CD4-positive, alpha-beta T cell treated with Interleukin-12 subunit alpha and Interleukin-12 subunit beta, for 1 hour (primary cell): Measurements from ENCODE around the gene TGFB1I1.
"Not testable (repeated sequence)": the region's sequence is repeated elsewhere in the genome, so short reads cannot be mapped to it uniquely, and the experiment has no call there.

ENCODE experiments used
- DNase-seq: peaks from one replicate; pipeline ENCODE4 v3.0.0-alpha.2; 2020

TGFB1I1 gene

DNA sequence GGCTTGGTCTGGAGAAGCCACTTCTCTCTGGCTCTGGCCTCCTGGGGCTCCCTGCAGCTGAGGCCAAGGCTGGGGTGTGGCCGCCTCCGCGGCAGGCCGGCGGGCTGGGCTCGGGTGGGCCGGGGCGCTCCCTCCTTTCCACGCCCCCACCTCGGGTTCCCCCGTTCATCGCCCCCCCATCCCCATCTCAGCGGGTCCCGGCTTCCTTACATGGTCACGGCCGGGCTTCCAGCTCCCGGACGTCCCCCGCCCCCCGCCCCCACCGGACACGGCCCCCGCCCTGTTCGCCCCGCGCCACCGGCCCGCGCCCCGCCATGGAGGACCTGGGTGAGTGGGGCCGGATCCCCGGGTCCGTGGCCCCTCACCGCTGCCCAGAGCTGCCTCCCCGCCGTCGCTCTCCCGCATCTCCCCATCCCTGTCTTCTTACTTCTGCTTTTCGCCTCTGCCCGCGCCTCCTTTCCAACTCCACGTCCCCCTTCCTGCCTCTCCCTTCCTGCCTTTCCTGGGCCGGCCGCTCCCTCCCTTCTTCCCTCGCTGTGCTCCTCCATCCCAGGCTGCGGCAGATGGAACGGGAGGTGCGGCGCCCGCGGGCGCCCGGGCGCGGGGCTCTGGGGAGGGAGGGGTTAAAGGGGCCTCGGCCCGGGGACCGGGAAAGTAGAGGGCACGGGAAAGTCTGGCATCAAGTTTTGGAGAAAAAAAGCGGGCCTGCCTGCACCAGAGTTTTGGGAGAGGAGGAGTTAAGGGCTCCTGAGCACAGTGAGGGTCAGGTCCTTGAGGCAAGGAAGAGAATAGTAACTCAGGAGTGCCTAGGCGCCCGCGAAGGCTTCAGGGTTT lies at the start of gene TGFB1I1:
TGFB1I1 (plus strand) TSS at position 278 of the 834 bp plus-strand sequence; CDS start at position 315, 37 bp downstream.
- DNase-seq = no peak

- DNase-seq = no peak
Measured at GRCh38 chr16:31423241-31423640, 48.7 kb upstream of the TGFB1I1 start.

- no peak for DNase-seq
Measured at GRCh38 chr16:31423801-31424200, 48.2 kb upstream of the TGFB1I1 start.

DNA sequence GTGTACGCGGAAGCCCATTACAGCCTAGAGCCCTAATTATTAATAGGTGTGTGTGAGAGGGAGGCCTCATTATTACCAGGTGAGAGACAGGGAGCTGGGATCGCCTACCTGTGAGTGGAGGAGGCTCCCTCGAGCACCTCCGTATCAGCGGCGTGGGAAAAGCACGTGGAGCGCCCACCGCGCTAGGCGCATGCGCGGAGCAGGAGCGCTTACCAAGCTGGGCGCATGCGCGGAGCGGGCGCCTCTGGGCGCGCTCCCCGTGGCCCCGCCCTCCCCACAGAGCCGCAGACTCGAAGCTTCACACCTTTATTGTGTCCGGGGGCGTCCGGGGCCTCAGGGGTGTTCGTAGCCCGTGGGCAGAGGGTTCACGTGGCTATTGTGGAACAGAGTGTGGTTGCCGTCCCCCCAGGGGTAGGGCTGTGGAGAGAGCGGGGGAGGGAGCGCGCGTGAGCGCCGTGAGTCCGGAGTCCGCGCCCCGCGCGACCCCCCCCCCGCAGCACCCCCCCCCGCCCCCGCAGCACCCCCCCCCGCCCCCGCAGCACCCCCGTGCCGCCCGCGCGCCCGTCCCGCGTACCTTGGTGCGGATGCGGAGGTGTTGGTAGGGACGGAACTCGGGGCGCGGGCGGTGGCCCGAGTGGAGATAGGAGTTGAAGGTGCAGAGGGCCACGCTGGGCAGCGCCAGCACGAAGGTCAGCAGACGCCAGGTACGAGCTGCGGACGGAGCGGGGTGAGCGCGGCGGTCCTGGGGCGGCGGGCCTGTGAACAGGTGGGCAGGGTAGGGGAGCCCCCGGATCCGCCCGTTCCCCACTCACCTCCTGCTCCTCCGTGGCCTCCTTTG lies 44.3 kb upstream of the TGFB1I1 start:
- peak; percentile 77 for DNase-seq

DNA sequence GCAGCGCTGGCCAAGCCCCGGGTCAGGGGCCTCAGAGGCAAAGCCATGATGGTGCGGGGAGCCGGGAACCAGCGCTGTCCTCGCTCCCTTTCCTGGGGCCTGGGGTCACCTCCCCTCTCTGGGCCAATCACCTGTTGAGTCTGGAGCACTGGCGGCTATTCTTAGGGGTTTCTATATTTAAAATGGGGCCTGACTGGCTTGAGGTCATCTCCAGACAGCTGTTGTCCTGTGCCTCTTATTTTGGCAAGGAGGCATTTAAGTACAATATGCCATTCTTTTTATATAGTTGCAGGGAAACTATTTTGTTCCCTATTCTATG lies 43.7 kb upstream of the TGFB1I1 start, which contains the start of gene COX6A2:
COX6A2 (minus strand) TSS at position 82 of the 319 bp plus-strand sequence; CDS start at position 47, 35 bp downstream.
- no peak for DNase-seq

DNA sequence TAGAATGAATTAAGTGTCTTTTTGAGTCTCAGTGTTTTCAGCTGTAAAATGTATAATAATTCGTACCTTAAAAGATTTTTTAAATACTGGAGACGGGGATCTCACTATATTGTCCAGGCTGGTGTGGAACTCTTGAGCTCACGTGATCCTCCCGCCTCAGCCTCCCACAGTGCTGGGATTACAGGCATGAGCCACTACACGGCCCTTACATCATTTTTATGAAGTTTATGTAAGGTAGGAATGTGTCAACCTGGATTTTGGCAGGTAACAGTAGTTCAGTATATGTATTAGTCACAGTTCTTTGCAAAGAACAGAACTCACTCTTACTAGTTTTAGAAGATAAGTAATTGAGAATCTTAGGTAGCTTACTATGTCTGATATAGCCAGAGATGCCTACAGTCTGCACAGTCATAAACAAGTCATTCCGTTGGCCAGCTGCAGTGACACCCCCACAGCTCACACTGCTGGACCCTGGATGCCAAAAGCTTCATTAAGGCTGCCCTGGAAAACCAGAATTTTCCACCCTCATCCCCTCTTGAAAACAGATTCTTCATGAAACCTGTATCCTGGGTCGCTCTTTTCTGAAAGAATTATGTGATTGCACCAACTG lies 43.2 kb upstream of the TGFB1I1 start:
- no peak for DNase-seq

DNA sequence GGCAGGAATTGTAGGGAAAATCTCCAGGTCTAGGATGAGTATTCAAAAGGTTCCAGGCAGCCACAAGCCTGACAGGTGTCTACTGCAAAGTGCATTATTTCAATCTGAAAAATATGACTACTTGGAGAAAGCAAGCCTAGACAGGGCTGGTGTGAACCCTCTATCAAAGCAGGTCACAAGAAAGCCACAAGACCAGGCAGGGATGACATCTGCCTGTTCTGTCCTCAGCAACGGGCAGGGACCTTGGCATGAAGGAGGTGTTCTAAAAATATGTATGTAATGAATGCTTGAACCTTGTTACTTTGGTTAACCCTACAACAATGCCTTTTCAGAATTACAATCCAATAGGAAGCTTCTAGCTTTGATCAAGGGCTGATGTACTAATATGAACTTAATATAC lies 42.6 kb upstream of the TGFB1I1 start:
- DNase-seq = no peak

GRCh38 chr16:31429796-31430195 lies 42.2 kb upstream of the TGFB1I1 start:
- no peak for DNase-seq

GRCh38 chr16:31430380-31431052 lies 41.4 kb upstream of the TGFB1I1 start:
- DNase-seq = no peak

DNA sequence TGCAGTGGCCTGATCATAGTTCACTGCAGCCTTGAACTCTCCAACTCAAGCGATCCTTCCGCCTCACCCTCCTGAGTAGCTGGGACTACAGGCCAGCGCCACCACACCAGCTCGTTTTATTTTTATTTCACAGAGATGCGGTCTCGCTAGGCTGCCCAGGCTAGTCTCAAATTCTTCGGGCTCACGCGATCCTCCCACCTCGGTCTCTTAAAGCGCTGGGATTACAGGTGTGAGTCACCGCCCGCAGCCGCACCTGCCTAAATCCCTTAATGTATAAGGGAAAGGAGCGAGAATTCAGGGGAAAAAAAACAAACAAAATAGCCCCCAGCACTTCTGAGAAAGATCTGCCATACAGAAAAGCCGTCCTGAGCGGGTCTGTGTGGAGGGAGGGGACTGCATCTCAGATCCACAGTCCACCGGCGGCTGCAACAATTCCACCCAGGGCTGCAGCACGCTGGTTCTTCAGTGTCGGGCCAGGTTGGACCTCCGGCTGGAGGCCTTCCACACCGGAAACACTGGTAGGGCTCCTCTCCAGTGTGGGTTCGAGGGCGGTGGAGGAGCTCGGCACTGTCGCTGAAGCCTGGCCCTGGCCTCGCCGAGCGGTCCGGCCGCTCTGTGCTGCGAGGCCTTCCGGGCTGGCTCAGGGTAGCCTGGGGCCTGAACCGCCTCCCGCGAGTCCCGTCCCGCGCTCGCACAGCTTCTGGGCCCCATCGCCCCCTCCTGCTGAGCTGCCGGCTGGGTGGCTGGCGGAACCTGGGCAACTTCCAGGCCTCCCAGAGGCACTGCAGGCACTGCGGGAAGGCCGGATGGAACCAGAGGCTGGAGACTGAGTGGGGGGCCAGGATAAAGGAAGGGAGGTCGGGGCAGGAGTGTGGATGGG lies 36.4 kb upstream of the TGFB1I1 start:
- no peak for DNase-seq

DNA sequence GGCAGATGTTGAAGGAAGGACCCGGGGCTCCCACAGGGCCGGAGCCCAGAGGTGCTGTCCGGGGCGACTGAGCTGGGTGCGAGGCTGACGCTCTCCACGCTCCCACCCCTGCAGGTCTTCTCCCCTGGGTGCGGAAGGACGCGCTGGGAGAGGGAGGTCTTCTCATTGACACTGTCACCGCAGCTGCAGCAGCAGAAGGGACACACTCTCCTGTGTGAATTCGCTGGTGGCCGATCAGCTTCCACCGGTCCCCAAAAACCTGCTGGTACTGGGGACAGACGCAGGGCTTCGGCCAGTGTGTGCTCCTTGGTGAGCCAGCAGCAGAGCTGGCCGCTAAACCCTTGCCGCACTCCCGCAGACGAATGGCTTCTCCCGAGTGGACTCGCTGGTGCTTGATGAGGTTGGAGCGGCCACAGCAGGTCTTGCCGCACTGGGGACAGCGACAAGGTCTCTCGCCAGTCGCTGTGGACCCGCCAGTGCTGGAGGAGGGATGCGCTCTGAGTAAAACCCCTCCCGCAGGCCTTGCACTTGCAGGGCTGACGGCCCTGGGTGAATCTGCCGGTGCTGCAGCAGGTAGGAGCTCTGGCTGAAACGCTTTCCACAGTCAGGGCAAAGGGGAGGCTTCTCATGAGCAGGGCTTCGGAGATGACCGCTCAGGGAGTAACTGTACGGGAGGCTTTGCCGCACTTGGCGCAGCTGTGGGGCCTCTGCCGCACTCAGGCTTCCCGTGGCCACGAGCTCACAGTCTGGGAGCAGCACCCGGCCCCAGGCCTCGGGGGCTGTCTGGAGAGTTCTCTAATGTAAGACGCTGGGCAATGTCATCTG lies 35.5 kb upstream of the TGFB1I1 start:
- no peak for DNase-seq

GRCh38 chr16:31438414-31438813 lies 33.5 kb upstream of the TGFB1I1 start:
- DNase-seq = no peak

- not testable (repeated sequence) for DNase-seq
Measured at GRCh38 chr16:31439023-31439422, 32.9 kb upstream of the TGFB1I1 start.

DNA sequence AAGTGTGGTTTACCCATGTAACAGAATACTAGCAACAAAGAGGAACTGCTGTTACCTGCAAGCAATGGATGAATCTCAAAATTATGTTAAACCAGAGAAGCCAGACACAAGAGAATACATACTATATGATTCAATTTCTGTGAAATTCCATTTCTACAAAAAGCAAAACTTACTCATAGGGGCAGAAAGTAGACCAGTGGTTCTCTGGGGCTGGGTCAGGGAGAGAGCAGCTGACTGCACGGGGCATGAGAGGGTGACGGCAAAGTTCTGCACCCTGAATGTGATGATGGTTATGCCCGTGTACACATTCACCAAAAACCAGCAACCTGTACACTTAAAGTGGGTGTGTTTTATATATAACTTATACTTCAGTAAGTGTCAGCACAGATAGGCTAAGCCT lies 32.4 kb upstream of the TGFB1I1 start:
- DNase-seq = no peak

- no peak for DNase-seq
Measured at GRCh38 chr16:31440516-31441184, 31.3 kb upstream of the TGFB1I1 start.

GRCh38 chr16:31441956-31442355 lies 30.0 kb upstream of the TGFB1I1 start:
- no peak for DNase-seq

GRCh38 chr16:31445931-31446330 lies 26.0 kb upstream of the TGFB1I1 start:
- not testable (repeated sequence) for DNase-seq

GRCh38 chr16:31451201-31451600 lies 20.8 kb upstream of the TGFB1I1 start:
- no peak for DNase-seq

DNA sequence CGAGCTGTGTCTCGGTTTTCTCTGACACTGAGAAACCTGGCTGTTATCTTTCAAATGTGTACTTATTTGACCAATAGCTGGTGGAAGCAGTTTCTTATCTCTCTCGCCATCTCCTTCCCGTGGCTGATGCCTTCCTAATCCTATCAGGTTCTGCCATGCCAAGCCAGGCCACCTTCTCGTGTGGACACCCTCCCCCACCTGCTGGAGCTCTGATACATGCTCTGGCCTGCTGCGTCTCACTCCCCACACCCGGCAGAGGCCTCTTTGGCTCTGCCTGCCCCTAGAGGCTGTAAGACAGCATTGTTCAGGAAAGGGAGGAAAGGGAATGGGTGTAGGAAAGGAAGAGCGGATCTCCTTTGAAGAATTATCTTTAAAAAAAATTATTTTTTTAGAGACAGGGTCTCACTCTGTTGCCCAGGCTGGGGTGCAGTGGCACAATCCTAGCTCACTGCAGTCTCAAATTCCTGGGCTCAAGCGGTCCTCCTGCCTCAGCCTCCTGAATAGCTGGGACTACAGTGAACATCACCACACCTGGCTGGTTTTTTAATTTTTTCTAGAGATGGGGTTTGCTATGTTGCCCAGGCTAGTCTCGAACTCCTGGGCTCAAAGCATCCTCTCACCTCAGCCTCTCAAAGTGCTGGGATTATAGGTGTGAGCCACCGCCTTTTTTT lies 20.1 kb upstream of the TGFB1I1 start:
- DNase-seq = no peak

DNA sequence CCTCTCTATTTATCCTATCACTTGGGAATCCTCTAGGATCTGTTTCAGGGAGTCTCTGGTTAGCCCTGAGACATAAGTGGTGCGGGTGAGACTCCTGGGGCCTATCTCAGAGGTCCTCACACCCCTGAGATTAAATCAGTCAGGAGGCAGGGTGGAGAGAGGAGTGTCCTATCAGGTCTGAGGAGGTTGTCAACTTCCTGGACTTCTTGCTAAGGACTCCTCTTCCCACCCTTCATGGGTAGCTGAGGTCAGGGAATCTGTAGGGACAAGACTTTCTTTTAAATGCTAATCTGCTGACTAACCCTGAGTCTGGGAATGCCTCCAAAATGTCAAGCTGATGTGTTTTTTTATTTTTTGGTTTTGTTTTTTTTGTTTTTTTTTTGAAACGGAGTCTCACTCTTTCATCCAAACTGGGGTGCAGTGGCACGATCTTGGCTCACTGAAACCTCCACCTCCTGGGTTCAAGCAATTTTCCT lies 19.3 kb upstream of the TGFB1I1 start:
- DNase-seq = no peak
